Daoy (cell line): ENCODE data around the gene NOD2. TPM values are rescaled to one million over a fixed set of nuclear protein-coding genes. Genes with fewer than 3 reads are reported as not detected.
A peak's percentile ranks its signal among the peaks of the same experiment; 100 is the strongest.

Experiments
- DNase-seq: peaks from one replicate; pipeline ENCODE4 v3.0.0-alpha.2; 2015; ENCODE audit warnings: low read depth
- total RNA-seq: library from RNA; depleted of rRNA; stranded (reverse); fragments of >200 nt; shearing (Covaris generic); gene quantifications from 2 replicates; pipeline ENCODE4 v1.2.3, GENCODE V29; 2014

Gene NOD2
- total RNA-seq, 1 experiment from 2014 or later = 0.06 TPM

DNA sequence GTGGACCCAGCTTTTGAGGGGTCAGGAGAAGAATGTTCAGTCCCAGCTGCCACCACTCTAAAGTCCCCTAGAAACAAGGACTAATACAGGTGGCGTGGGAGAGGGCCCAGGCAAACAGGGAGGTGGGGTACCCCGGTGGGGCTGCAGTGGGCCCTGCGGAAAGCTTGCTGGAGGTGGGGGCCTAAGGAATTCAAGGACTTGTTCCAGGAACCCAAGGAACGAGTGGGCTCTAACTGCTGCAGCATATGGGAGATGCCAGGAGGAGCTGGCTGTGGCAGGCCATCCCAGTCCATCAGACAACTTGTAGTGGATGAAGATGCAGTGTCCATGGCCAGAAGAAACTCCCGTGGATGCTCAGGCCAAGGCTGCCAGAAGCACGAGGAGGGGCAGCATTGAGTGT, 22.9 kb upstream of the NOD2 start:
- no peak for DNase-seq

DNA sequence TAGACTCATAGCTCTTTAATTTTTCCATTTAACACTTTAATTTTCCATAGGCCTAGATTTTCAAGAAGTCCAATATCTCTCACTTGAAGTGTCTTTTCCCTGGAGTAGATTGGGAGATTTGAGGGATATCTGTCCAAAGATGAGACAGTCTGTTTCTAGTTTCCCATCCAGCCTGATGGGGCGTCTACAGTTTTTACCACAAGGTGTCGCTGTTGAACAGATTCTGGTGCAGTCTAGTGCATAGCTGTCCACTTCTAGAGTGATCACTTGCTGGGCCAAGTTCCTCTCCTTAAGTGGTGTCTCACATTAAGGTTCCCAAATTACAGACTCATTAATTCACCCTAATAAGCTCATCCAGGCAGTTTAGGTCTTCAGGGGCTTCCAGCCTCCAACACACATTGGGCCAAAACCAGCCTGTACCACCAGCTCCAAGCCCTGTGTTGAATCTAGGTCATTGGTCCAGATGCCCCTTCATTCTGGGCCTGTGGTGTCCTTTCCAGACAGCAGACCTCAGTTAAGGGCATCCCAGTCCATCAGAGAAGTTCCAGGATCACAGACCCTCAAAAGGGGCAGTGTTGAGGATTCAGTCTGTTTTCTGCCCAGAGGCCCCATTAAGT, 21.7 kb upstream of the NOD2 start:
- DNase-seq = peak; percentile 15

DNA sequence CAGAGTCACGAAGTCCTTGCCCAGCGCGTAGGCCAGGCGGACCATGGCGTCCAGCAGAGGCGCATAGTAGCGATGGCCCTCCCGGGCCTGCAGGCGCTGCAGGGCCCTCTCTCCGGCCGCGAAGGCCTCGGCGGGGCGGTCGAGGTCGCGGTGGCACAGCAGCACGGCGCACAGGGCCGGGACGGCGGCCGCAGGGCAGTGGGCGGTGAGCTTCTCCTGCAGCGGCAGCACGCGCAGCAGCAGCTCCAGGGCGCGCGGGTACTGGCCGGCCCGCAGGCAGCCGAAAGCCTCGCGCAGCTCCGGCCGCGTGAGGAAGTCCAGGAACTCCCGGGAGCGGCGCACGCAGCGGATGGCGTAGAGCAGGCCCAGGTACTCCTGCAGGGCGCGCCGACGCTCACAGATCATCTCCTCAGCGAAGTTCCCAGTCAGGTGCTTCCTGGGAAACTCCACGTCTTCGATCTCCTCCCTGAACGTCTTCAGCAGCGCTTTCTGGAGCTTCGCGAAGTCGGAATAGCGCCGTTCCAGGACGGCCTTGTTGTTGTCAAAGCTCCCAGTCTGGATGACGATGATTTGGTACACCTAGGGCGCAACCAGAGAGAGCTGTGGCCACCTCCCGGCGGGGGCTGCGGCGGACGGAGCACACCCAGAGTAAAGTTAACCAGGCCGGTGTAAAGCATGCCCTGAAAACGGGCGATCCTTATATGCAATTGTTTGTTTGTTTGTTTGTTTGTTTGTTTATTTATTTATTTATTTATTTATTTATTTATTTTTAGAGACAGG, 19.7 kb upstream of the NOD2 start:
- DNase-seq = no peak

DNA sequence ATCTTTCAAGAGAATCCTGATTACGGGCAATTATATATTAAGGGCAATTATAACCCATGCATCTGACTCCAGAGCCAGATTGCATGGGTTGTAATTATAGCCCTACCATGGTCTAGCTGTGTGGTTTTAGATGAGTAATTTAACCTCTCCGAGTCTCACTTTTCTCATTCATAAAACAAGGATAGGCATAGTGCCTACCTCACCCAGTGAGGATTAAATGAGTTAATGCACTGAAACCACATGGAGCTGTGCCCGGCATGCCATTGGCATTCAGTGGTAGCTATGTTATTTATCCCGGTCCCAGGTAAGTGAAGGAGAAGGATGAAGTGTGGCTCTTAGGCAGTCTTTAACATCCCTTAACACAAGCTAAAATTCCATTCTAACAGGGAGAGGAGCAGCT, 18.6 kb upstream of the NOD2 start:
- DNase-seq = no peak

DNA sequence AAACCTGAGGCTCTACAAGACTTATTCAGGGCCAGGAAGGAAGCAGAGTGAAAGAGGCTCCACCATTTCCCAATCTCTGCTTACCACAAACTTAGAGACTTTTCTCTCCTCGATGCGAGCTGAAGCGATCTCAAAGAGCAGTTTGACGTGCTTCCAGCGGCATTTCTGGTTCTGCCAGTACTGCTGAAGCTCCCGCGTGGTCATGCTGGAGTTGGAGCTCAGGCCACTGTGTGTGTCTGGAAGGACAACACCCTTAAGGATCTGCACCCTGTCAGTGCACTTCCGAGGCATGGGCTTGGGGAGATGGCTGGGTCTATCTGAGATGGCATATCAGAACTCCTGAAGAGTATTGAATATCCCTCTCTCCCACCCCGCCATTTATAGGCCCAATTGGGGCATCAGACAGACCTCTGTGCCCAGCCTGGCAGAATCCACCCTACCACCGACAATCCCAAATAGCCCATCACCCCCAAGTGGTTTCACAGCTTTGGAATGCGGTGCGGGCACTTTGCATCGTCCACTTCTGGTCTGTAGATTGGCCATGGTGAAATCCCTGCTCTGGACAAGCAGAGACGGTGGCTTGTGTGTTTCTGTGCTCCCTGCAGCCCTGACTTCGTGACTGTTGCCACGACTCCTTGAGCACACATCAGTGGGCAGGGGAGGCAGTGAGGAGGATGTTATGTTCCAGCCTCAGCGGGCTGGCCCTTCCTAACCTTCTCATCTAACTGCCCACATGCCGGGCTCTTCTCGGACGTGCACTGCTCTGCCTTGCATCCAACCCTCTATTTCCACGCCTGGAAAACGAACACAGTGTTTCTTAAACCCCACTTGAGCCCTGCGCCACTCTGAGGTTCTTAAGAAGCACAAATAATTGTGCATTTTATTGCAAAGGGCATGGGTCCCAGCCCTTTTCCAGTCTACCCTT, 17.5 kb upstream of the NOD2 start:
- no peak for DNase-seq

DNA sequence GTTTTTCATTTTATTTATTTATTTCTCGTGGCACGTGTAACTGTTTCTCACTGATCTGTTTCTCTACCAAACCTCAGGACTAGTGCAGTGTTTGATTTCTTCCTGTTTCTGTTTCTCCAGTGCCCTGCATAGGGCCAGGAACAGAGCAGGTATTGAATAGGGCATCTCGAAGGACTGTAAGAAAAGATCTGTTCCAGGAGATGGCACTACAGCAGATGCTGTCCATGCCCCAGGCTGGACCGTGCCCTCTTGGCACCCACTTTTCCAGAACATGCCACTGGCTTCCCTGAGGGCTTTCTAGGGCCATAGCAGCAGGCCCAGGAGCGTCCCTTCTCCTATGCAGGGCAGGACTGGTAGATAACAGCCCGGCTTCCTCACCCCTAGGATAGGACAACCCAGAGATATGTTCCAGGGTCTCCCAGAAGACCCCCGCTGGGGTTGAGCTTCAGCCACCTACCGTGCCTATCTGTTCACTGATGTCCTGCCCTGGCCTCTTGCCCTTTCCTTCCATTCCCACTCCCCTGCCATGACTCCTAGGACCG, 16.7 kb upstream of the NOD2 start:
- DNase-seq = no peak

DNA sequence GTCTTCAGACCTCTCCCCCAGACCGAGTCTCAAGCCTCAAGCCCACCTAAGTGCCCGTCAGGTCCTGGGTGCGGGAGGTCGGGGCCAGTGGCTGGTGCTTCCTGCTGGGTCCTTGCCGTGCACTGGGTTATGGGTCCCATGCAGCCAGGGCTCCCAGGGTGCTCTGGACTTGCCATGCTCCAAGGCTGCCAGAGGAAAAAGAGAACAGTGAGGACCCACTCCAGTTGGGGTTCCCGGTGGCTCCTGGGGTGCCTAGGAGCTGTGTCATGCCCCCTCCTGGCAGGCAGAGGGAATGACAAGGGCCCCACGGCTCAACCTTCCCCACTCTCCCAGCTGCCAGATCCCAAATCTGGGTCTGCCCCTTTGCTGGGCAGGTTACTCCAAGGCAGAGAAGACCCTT, 16.1 kb upstream of the NOD2 start:
- DNase-seq = no peak

DNA sequence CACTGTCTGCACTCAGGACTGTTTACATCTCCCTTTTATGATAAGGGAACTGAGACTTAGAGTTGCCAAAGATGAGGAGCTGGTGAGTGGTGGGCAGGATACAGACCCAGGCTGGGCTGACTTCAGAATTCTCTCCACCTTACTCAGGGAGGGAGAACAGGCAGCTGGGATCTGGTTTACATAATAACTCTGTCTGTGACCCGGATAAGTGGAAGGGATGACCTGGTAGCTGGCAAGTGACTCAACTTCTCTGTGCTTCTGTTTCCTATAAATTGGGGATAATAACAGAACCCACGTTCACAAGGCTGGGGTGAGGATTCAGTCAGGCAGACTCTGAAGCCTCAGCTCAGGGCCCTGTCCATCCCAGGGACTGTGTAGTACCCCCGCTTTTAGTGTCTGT, 14.9 kb upstream of the NOD2 start:
- DNase-seq = no peak

DNA sequence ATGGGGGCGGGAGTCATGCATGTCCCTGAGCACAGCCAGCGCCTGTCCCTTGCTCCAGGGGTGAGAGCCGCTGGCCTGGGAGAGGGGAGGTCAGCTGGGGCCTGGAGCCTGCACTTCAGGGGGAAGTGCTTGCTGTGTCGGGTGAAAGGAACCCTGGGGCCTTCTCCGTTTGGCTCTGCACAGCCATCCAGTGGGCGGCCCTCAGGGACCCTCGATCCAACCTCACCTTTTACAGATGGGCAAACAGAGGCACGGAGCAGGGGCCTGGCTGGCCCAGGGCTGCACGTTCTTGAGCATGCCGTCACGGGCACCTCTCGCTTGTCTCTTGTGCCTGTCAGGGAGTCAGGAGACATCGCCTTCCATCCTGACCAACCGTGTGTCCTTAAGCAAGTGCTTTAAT, 14.1 kb upstream of the NOD2 start:
- no peak for DNase-seq

DNA sequence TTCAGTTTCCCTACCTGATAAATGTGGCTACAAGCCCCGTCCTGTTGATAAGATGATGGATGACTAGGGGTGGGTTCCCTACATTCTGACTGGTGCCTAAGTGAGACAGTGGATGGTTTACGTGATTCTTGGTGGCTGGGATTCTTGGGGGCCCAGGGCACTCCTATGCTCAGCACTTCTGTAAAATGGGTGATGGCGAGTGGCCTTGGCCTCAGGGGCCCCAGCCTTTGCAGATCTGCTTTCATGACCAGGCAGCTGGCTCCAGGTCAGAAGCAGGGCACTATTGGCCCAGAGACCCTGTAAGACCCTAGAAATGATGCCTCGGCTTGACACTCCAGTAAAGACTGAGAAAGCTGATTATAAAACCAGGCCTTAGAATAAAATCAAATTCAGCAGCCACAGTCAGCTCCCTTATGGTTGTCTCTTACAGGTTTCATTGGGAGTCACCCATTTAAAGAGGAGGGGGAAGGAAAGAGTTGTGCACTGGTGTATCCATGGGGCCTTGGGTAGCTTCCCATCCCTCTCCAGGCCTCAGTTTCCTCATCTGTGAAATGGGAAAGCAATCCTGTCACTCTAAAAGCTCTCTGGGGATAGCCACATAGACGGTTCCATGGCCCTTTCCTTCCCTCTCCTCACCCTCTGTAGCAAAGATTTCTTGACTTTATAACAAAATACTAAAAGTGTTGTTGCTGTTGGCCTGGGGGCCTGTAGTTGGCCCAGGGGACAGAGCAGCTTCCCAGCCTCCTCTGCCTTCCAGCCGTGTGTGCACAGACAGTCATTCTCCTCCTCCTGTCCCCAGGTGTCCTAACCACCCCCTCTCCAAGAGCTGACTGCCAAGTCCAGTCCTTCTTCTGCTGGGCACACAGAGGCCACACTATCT, 13.5 kb upstream of the NOD2 start:
- no peak for DNase-seq

DNA sequence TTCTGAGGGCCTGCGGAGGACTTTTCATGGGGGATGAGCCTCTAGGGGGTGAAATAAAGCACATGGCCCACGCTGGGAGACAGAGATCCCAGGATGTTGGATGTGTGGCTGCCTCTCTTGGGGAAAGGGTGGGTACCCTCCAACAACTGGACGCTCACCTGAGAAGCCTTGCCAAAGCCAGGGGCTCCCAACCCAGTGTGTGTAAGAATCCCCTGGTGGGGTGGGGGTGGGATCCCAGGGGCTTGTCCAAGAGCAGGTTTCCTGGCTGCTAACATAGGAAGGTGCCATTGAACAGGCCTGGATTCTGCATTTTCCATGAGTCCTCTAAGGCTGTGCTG, 12.9 kb upstream of the NOD2 start:
- DNase-seq = no peak

DNA sequence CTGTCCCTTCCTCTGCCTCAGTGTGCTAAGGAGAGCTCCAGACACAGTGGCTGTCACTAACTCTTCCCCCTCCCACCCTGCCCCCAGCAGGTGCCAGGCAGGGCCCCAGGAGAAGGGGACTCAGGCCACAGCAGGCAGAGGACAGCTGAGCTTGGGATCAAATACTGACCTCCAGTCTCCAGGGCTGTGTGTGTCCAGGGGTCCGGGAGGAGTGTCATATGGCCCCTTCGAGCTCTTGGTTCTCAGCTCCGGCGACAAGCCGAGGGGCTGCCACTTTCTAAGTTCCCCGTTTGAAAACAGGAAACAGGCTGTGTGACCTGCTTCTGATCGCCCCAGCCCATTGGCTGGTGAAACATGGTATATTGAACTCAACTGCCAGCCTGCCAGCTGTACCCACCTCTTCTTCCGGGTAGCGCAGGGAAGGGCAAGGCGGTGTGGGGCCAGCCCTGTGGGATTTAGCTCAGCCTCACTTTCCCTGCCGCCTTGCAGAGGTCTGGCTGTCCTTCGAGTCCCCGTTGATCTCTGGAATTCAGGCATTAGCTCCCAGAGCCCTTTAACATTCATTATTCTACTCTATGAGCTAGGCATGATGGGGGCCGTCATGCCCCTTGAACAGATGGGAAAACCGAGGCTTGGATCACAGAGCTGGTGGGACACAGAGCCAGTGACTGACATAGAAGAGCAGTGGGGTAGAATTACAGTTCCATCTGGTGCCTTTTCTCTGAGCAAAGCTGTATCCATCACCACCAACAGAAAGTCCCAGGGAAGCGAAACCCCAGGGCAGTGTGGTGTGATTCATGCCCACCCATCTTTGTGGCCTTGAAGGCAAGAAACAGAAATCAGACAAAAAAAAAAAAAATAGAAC, 12.2 kb upstream of the NOD2 start, which contains the start of gene SNX20:
TSS of gene SNX20 (minus strand) at position 292 of the 865 bp plus-strand sequence. CDS start 3,786 bp downstream, outside the sequence.
- no peak for DNase-seq

DNA sequence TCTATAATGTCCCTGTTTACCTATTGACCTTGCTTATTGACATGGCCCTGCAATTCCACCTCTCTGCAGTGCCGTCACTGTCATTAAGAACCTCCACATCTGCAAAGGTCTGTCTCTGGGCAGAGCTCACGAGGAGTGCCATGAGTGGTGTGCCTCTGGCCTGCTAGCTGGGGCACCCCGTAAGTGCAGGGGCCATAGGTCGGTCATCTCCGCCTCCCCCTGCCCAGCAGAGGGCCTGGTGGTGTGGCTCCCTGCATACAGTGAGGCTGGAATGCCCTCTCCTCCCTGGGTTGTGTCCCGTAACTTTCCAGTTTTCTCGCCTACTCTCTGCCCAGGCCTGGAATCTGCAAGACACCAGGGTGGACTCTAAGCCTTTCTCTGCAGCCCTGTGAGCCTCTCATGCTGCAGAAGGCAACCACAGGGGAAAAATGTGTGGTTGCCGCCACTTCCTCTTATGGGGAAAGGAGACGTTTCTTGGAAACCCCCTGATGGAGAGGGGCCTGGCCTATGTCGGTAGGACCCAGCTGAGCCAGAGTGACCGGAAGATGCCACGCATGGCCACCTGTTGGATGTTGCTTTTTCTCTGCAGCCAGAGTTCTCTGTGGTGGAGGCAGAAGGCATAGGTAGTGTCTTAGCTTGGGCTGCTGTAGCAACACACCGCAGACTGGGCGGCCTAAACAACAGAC, 9.6 kb upstream of the NOD2 start:
- no peak for DNase-seq

DNA sequence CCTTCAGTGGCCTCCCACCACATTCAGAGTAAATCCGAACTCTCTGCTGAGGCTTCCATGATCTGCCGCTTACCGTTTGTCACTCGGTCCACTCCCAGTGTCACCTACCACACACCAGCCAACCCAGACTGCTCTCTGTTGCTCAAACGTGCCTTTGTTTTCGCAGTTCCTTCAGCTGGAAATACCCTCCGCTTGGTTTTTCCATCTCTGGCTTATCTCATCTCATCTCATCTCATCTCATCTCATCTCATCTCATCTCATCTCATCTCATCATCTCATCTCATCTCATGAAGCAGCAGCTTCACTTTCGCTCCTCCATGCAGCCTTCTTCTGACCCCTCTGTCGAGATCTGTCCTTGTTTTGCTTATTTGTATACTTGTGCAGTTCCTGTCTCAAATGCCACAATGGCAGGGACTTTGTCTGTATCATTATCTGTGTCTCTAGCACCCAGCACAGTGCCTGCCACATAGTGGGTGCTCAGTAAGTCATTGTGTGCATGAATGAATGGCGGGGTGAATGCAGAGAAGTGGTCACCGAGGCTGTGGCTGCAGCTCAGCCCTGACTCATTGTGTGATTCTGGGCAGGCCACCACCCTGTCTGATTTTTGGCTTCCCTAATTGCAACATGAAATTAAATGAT, 8.5 kb upstream of the NOD2 start:
- no peak for DNase-seq

DNA sequence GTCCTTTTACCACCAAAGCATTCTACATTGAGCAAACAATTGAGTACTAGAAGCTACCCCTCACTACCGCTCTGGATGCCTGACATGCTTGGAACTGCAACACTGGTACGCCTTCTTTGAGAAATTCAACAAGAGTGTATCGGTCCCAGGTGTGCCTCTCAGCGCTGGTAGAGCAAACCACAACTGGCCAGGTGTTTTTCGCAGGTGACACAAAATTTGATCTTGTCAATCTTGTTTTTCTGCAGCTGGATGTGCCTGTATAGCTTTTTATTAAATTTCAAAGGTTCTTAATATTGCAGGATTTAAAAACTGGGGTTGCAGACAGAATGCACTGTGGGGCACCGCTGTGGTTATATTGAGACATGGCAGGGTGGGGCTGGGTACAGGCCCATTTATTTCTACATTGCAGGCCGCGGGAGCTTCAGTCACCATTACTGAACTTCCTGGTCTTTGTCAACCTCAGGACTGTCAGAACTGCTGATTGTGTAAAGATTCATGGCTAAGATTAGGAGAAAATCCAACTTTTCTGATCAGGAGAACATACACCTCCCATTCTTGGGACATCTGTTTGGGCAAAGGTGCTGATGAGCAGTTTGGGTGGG, 7.8 kb upstream of the NOD2 start:
- no peak for DNase-seq

DNA sequence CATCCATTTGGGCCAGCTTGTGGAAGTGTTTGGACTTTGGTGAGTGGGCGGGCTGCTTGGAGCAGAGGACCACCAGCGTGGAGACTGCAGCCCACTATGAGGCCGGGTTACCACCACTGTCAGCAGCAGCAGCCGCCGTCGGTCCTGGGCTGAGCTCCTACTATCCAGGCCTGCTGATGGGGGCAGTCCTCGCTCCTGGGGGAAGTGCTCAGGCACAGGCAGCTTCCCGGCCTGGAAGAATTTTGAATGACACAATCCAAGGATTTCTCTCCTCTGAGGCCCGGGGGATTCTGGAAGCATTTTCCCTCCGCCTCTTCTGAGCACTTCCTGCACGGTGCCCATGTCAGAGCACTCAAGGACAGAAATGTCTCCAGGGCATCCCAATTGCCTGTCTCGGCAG, 5.3 kb upstream of the NOD2 start:
- DNase-seq = no peak

DNA sequence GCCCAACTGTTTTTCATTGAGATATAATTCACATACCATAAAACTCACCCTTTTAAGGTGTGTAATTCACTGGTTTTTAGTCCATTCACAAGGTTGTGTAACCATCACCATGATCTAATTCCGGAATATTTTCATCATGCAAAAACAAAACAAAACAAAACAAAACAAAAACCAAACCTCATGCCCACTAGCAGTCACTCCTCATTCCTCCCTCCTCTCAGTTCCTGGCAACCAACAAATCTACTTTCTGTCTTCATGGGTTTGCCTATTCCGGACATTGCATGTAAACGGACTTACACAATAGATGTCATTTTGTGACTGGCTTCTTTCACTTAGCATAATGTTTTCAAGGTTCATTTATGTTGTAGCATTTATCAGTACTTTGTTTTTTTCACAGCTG, 4.5 kb upstream of the NOD2 start:
- no peak for DNase-seq

DNA sequence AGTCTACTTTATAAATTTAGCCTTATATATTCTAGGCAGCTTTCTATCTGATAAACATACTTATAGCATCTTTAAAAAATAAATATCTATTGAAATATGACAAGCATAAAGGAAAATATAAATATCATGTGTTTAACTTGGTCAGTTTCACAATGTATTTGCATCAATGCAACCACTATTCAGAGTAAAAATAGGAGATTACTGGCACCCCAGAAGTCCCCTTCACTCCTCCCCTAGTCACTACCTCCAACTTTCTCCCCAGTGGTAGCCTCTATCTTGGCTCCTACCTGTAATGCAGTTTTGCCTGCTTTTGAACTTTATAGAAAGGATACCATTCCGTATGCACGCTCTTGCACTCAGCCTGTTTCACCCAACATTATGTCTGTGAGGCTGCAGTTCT, 3.2 kb upstream of the NOD2 start:
- no peak for DNase-seq

DNA sequence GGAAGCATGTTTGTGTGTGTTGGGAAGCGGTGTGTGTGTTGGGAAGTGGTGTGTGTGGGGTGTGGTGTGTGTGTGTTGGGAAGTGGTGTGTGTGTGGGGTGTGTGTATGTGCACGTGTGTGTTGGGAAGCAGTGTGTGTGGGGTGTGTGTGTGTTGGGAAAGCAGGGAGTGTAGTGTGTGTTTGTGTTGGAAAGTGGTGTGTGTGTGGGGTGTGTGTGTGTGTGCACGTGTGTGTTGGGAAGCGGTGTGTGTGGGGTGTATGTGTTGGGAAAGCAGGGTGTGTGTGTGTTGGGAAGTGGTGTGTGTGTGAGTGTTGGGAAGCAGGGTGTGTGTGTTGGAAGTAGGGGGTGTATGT, 785 bp upstream of the NOD2 start:
- DNase-seq = no peak
